K562 (cell line): Measurements from ENCODE around the gene TMEM87B. TPM values are rescaled to one million over a fixed set of nuclear protein-coding genes. Genes with fewer than 3 reads are reported as not detected.

Experiments used
- ATAC-seq: fragments of 200-7000 bp; cut with Tn5 transposase; 3 replicates; pipeline ENCODE4 v1.9.1; 2020; ENCODE audit warnings: moderate library complexity
- BruUV-seq: library from RNA; stranded (reverse); fragments of 400-500 nt; replicated peaks from 2 replicates; lab custom pipeline; 2021; lab: Mats Ljungman, UMichigan
- CTCF ChIA-PET: fragments of 300-600 bp; formaldehyde crosslinking; extraction: SDS; loops from one replicate; lab custom pipeline; 2021; ENCODE audit warnings: low intra/inter-chr PET ratio; lab: Yijun Ruan, JAX
- POLR2A ChIA-PET: fragments of 300-600, 350-650 bp; sonication (Branson Sonifier 250); formaldehyde crosslinking; extraction: SDS; loops from one replicate; lab custom pipeline; 2021; ENCODE audit warnings: antibody characterized with exemption, inconsistent platforms; lab: Yijun Ruan, JAX
- DNase-seq, 4 experiments: peaks; one replicate each; pipeline versions ENCODE4 v3.0.0 to v3.0.0-alpha.2; 2011 to 2018; ENCODE audit warnings: low spot score in 3 of 4, mixed read lengths in 3 of 4; ENCODE audit errors: extremely low read depth in 1 of 4
- FAIRE-seq: peaks from 2 replicates; lab custom pipeline; 2011; peaks lifted over from hg19 to GRCh38; lab: Jason Lieb, UNC
- H2AFZ ChIP-seq: 2 replicates; pipeline ENCODE4 v1.6.0; 2011; ENCODE audit warnings: low read depth, low read length, control low read depth, inconsistent platforms
- H3K27ac ChIP-seq: fragments of 200-600 bp; 3 replicates; pipeline ENCODE4 v1.8.0; 2011; ENCODE audit warnings: low read depth, mild to moderate bottlenecking, control low read depth, inconsistent platforms, low read length, moderate library complexity, mixed read lengths; ENCODE audit errors: extremely low read depth
- H3K27me3 ChIP-seq, 2 experiments: fragments of 300-600 bp in 1 of 2; 2 replicates in 1 of 2; 3 replicates in 1 of 2; pipeline versions ENCODE4 v1.6.0 to v1.8.0; 2011; ENCODE audit warnings: inconsistent platforms in 2 of 2, low read length in 2 of 2, mild to moderate bottlenecking in 1 of 2, mixed read lengths in 1 of 2, moderate library complexity in 1 of 2; ENCODE audit not compliant: control insufficient read depth in 2 of 2, insufficient read depth in 2 of 2
- H3K36me3 ChIP-seq: fragments of 300-600 bp; 3 replicates; pipeline ENCODE4 v1.8.0; 2011; ENCODE audit warnings: mild to moderate bottlenecking, low read length, inconsistent platforms; ENCODE audit not compliant: control insufficient read depth, insufficient read depth
- H3K4me1 ChIP-seq, 2 experiments: fragments of 200-600 bp in 1 of 2; replicated peaks in 1 of 2; 2 replicates in 1 of 2; 3 replicates in 1 of 2; pipeline versions ENCODE4 v1.5.1 to v1.8.0; 2011; ENCODE audit warnings: inconsistent platforms in 2 of 2, low read length in 2 of 2, mild to moderate bottlenecking in 1 of 2, mixed read lengths in 1 of 2, moderate library complexity in 1 of 2; ENCODE audit not compliant: control insufficient read depth in 2 of 2, insufficient read depth in 2 of 2
- H3K4me2 ChIP-seq: 2 replicates; pipeline ENCODE4 v1.6.1; 2011; ENCODE audit warnings: low read length, control low read depth, inconsistent platforms, mixed read lengths; ENCODE audit not compliant: insufficient read depth
- H3K4me3 ChIP-seq: fragments of 200-600 bp; sonication (generic), shearing (Covaris generic); 2 replicates; pipeline ENCODE4 v1.5.1; 2016; ENCODE audit warnings: control low read depth, inconsistent platforms
- H3K79me2 ChIP-seq: fragments of 200-600 bp; 3 replicates; pipeline ENCODE4 v1.8.0; 2011; ENCODE audit warnings: low read length, inconsistent platforms; ENCODE audit not compliant: control insufficient read depth, insufficient read depth
- H3K9ac ChIP-seq, 2 experiments: 2 replicates each; pipeline versions ENCODE4 v1.6.0 to v1.6.1; 2011; ENCODE audit warnings: low read depth in 2 of 2, low read length in 2 of 2, control low read depth in 1 of 2, inconsistent platforms in 1 of 2, mild to moderate bottlenecking in 1 of 2, mixed read lengths in 1 of 2; ENCODE audit not compliant: insufficient read depth in 1 of 2
- H3K9me1 ChIP-seq: one replicate; pipeline ENCODE4 v1.6.0; 2011; ENCODE audit warnings: inconsistent platforms, mild to moderate bottlenecking, low read length, moderate library complexity; ENCODE audit not compliant: control insufficient read depth, insufficient read depth
- H3K9me3 ChIP-seq: replicated peaks from 2 replicates; pipeline ENCODE4 v1.5.1; 2011; ENCODE audit warnings: low read depth, low read length, inconsistent platforms; ENCODE audit not compliant: control insufficient read depth, insufficient read depth
- H4K20me1 ChIP-seq: replicated peaks from 2 replicates; pipeline ENCODE4 v1.6.1; 2011; ENCODE audit warnings: low read length, inconsistent platforms, mixed read lengths; ENCODE audit not compliant: control insufficient read depth, insufficient read depth
- KLF6 ChIP-seq: fragments of 250-450 bp; sonication (Bioruptor Pico); IDR thresholded peaks from 2 replicates; pipeline ENCODE4 v1.4.0; 2020; ENCODE audit warnings: mild to moderate bottlenecking, moderate library complexity, borderline replicate concordance
- MNT ChIP-seq, 2 experiments: fragments of 450-650 bp; conservative IDR thresholded peaks; 2 replicates each; pipeline ENCODE4 v1.6.1; 2017; ENCODE audit warnings: mild to moderate bottlenecking in 2 of 2, moderate library complexity in 2 of 2
- PATZ1 ChIP-seq: fragments of 250-450 bp; sonication (Bioruptor Pico); IDR thresholded peaks from 2 replicates; pipeline ENCODE4 v1.5.0; 2020; ENCODE audit warnings: mild to moderate bottlenecking, borderline replicate concordance
- RERE ChIP-seq: sonication (generic); formaldehyde crosslinking; IDR thresholded peaks from 2 replicates; pipeline ENCODE4 v1.8.0; 2023; ENCODE audit warnings: missing genetic modification reagents, mild to moderate bottlenecking, borderline replicate concordance
- THRA ChIP-seq: fragments of 450-650 bp; IDR thresholded peaks from 2 replicates; pipeline ENCODE4 v1.6.1; 2017; ENCODE audit warnings: mild to moderate bottlenecking, moderate library complexity
- TRIM24 ChIP-seq, 2 experiments: fragments of 450-650 bp; IDR thresholded peaks; 2 replicates each; pipeline ENCODE4 v1.6.1; 2016
- TRIM28 ChIP-seq: fragments of 450-650 bp; IDR thresholded peaks from 2 replicates; pipeline ENCODE4 v1.6.1; 2017
- XRCC3 ChIP-seq: fragments of 450-650 bp; IDR thresholded peaks from 2 replicates; pipeline ENCODE4 v1.6.1; 2017; ENCODE audit warnings: mild to moderate bottlenecking, moderate library complexity
- ZFP1 ChIP-seq: fragments of 450-650 bp; formaldehyde crosslinking; IDR thresholded peaks from 2 replicates; pipeline ENCODE4 v1.4.0; 2020; ENCODE audit warnings: mild to moderate bottlenecking, mixed read lengths
- in situ Hi-C: fragments of 300-500 bp; cut with MboI; formaldehyde crosslinking; loops from 4 replicates; pipeline ENCODE4 v1.15.0; 2018; ENCODE audit warnings: inconsistent platforms, mixed read lengths
- intact Hi-C: fragments of 100-400 bp; cut with micrococcal nuclease; formaldehyde crosslinking; loops from 2 replicates; pipeline ENCODE4 v1.14.2; 2022
- polyA plus RNA-seq, 8 experiments: library from polyadenylated mRNA; depleted of rRNA in 4 of 8; stranded (reverse) in 5 of 8; unstranded in 3 of 8; fragments of >200 nt; fragmentation: Nextera tagmentation in 2 of 8; fragmentation: Illumina TruSeq in 1 of 8; extraction: Ambion mirVana in 2 of 8; extraction: Trizol in 1 of 8; gene quantifications; 2 replicates each; pipeline versions ENCODE4 v1.2.1 to v1.2.3, GENCODE V29; 2011 to 2014; ENCODE audit warnings: inconsistent platforms in 1 of 8, missing spikeins in 1 of 8
- total RNA-seq, 7 experiments: library from RNA; depleted of rRNA in 6 of 7; stranded (reverse); fragments of >200 nt in 6 of 7; fragmentation: Illumina TruSeq in 2 of 7; extraction: Trizol in 2 of 7; gene quantifications; 2 replicates each; pipeline versions ENCODE4 v1.2.1 to v1.2.3, GENCODE V29; 2011 to 2021; ENCODE audit warnings: low replicate concordance in 1 of 7

Gene TMEM87B
- total and polyA plus RNA-seq, 9 of the 15 experiments (the other 6 are each of a cell fraction or from before 2014, with no cell fraction given), result 3.7 to 17.1 (median 11.0) TPM

- TF ChIP-seq MNT (conservative IDR thresholded peaks at IDR 0.05), result 0 out of 4 replicates have a peak, but pooled peaks of 1 of the 2 experiments have one; percentile 18
Observed at GRCh38 chr2:112108178-112108832, 53.2 kb downstream of the TMEM87B start (continued).

- no peaks in the 10 kb centered on the region for H3K27me3 ChIP-seq
- no TSS peak for BruUV-seq
- no peaks in the 10 kb centered on the region for H3K9me1 ChIP-seq
- H3K4me2 ChIP-seq, result no peak overlapping the region
- H3K9me3 ChIP-seq, result peaks cover 12% of the 10 kb centered on the region; the same call in 1 of the 2 replicates
- no peaks in the 10 kb centered on the region for H3K4me1 ChIP-seq
- FAIRE-seq, result no peak
- H4K20me1 ChIP-seq, result no peaks in the 10 kb centered on the region
- no peak for DNase-seq
- H2AFZ ChIP-seq, result no peak overlapping the region
- no peak overlapping the region for H3K9ac ChIP-seq
- peaks cover 17% of the 10 kb centered on the region; the same call in 2 of the 3 replicates for H3K36me3 ChIP-seq
- ChIA-PET CTCF (no interaction called here), POLR2A (interaction anchor here (1.2 kb wide), 1 partner anchor 9 kb away, joined by 5 read pairs; no protein-coding TSS in a partner anchor)
- H3K27ac ChIP-seq, result no peak overlapping the region
- H3K4me3 ChIP-seq, result no peak overlapping the region
- no peaks in the 10 kb centered on the region for H3K79me2 ChIP-seq
- ATAC-seq, result no peak
- in situ Hi-C loops, result no loop called here
- intact Hi-C loops, result loop anchor here (5.0 kb wide), 1 partner anchor 52 kb away; the partner anchor contains the start of gene TMEM87B
- TF ChIP-seq THRA (no peak), ZFP1 (peak; percentile 98), PATZ1 (CRISPR knock-in tag) (no peak), RERE (no peak), TRIM24 (IDR thresholded peaks at IDR 0.05) (0 out of 4 replicates have a peak, but pooled peaks of 1 of the 2 experiments have one; percentile 30), KLF6 (no peak), TRIM28 (peak; percentile 66; the same call in 1 of the 2 replicates), XRCC3 (peak; percentile 64; the same call in 1 of the 2 replicates)
Observed at GRCh38 chr2:112109278-112109677, 54.2 kb downstream of the TMEM87B start.
